Astrocyte (in vitro differentiated cells and primary cell): ENCODE data around the gene SLC5A2. TPM values are rescaled to one million over a fixed set of nuclear protein-coding genes. Genes with fewer than 3 reads are reported as not detected.
"Not testable (repeated sequence)": the region's sequence is repeated elsewhere in the genome, so short reads cannot be mapped to it uniquely, and the experiment has no call there.

Source experiments
- DNase-seq: peaks from one replicate; pipeline ENCODE4 v3.0.0-alpha.2; 2010; ENCODE audit warnings: low read depth
- FAIRE-seq: peaks from 2 replicates; lab custom pipeline; 2011; peaks lifted over from hg19 to GRCh38; lab: Jason Lieb, UNC
- H2AFZ ChIP-seq: 2 replicates; pipeline ENCODE4 v1.6.0; 2012; ENCODE audit warnings: low read depth, low read length, inconsistent platforms
- H3K27ac ChIP-seq: 2 replicates; pipeline ENCODE4 v1.5.1; 2011; ENCODE audit warnings: low read depth, low read length, inconsistent platforms
- H3K27me3 ChIP-seq: 2 replicates; pipeline ENCODE4 v1.6.0; 2011; ENCODE audit warnings: low read length, inconsistent platforms; ENCODE audit not compliant: insufficient read depth
- H3K36me3 ChIP-seq: 2 replicates; pipeline ENCODE4 v1.5.1; 2011; ENCODE audit warnings: low read length, inconsistent platforms; ENCODE audit not compliant: insufficient read depth
- H3K4me1 ChIP-seq: 2 replicates; pipeline ENCODE4 v1.5.1; 2011; ENCODE audit warnings: low read length, inconsistent platforms; ENCODE audit not compliant: insufficient read depth
- H3K4me2 ChIP-seq: 2 replicates; pipeline ENCODE4 v1.6.0; 2012; ENCODE audit warnings: low read length, inconsistent platforms
- H3K4me3 ChIP-seq: 2 replicates; pipeline ENCODE4 v1.5.1; 2011; ENCODE audit warnings: low read depth, mild to moderate bottlenecking, low read length, inconsistent platforms; ENCODE audit not compliant: insufficient read depth
- H3K79me2 ChIP-seq: 2 replicates; pipeline ENCODE4 v1.6.0; 2012; ENCODE audit warnings: mild to moderate bottlenecking, low read length, inconsistent platforms; ENCODE audit not compliant: insufficient read depth
- H3K9ac ChIP-seq: 2 replicates; pipeline ENCODE4 v1.6.0; 2012; ENCODE audit warnings: mild to moderate bottlenecking, low read length, inconsistent platforms
- H3K9me3 ChIP-seq: 2 replicates; pipeline ENCODE4 v1.5.1; 2012; ENCODE audit warnings: low read depth, mild to moderate bottlenecking, low read length, inconsistent platforms; ENCODE audit not compliant: insufficient read depth
- H4K20me1 ChIP-seq: 2 replicates; pipeline ENCODE4 v1.6.0; 2012; ENCODE audit warnings: low read length, inconsistent platforms; ENCODE audit not compliant: insufficient read depth
- H3K27ac Mint-ChIP-seq: one replicate; pipeline ENCODE4 v1.8.0; 2021; ENCODE audit warnings: mild to moderate bottlenecking, mixed read lengths; ENCODE audit not compliant: unreplicated experiment
- H3K27me3 Mint-ChIP-seq: one replicate; pipeline ENCODE4 v1.8.0; 2021; ENCODE audit warnings: low read depth, mixed read lengths; ENCODE audit not compliant: unreplicated experiment
- H3K36me3 Mint-ChIP-seq: one replicate; pipeline ENCODE4 v1.8.0; 2021; ENCODE audit warnings: low read depth, mixed read lengths; ENCODE audit not compliant: unreplicated experiment
- H3K4me1 Mint-ChIP-seq: one replicate; pipeline ENCODE4 v1.8.0; 2021; ENCODE audit warnings: low read depth, mixed read lengths; ENCODE audit not compliant: unreplicated experiment
- H3K4me3 Mint-ChIP-seq: one replicate; pipeline ENCODE4 v1.8.0; 2021; ENCODE audit warnings: mild to moderate bottlenecking, moderate library complexity, mixed read lengths; ENCODE audit not compliant: unreplicated experiment
- H3K9me3 Mint-ChIP-seq: one replicate; pipeline ENCODE4 v1.8.0; 2021; ENCODE audit warnings: mild to moderate bottlenecking, mixed read lengths; ENCODE audit not compliant: unreplicated experiment
- CTCF ChIP-seq: IDR thresholded peaks from 2 replicates; pipeline ENCODE4 v1.5.1; 2011; ENCODE audit warnings: low read depth, mild to moderate bottlenecking, inconsistent platforms, low read length, moderate library complexity; ENCODE audit not compliant: insufficient read depth
- EZH2 ChIP-seq: IDR thresholded peaks from 2 replicates; pipeline ENCODE4 v1.6.1; 2012; ENCODE audit warnings: mild to moderate bottlenecking, low read length, inconsistent platforms; ENCODE audit not compliant: insufficient read depth
- total RNA-seq: library from RNA; stranded (reverse); gene quantifications from 2 replicates; pipeline ENCODE4 v1.2.1, GENCODE V29; 2021

SLC5A2 gene
- total RNA-seq, 1 donor from 2014 or later: not detected

GRCh38 chr16:31502981-31503380, 20.1 kb downstream of the SLC5A2 start:
- H3K4me2 ChIP-seq: no peak overlapping the region
- peaks cover 15% of the 10 kb centered on the region for H4K20me1 ChIP-seq
- TF ChIP-seq CTCF (no peak), EZH2 (no peak)
- peaks cover 3% of the 10 kb centered on the region for H3K4me1 ChIP-seq
- H3K9me3 Mint-ChIP-seq: no peaks in the 10 kb centered on the region
- H3K27me3 Mint-ChIP-seq: no peaks in the 10 kb centered on the region
- FAIRE-seq (no peak), DNase-seq (peak; percentile 65)
- H3K4me3 Mint-ChIP-seq: no peak overlapping the region
- H3K36me3 Mint-ChIP-seq: peaks cover 16% of the 10 kb centered on the region
- no peak overlapping the region for H3K27ac Mint-ChIP-seq
- peaks cover 17% of the 10 kb centered on the region for H3K4me1 Mint-ChIP-seq
- no peak overlapping the region for H3K4me3 ChIP-seq
- no peak overlapping the region for H2AFZ ChIP-seq
- H3K79me2 ChIP-seq: peaks cover 26% of the 10 kb centered on the region
- H3K27ac ChIP-seq: no peak overlapping the region
- no peak overlapping the region for H3K9ac ChIP-seq
- no peaks in the 10 kb centered on the region for H3K27me3 ChIP-seq
- H3K9me3 ChIP-seq: no peaks in the 10 kb centered on the region
- H3K36me3 ChIP-seq: peaks cover 15% of the 10 kb centered on the region

GRCh38 chr16:31503555-31503954, 20.6 kb downstream of the SLC5A2 start:
- H3K27me3 ChIP-seq, H3K27ac ChIP-seq, FAIRE-seq, H3K9ac ChIP-seq, H3K36me3 ChIP-seq, DNase-seq, H2AFZ ChIP-seq, H3K27me3 Mint-ChIP-seq, H3K4me2 ChIP-seq, H3K9me3 ChIP-seq, H3K4me3 Mint-ChIP-seq, H3K4me3 ChIP-seq, H3K9me3 Mint-ChIP-seq, H3K27ac Mint-ChIP-seq, H3K4me1 ChIP-seq: not testable (repeated sequence)
- Histone ChIP-seq H3K79me2 (peaks cover 31% of the 10 kb centered on the region), H4K20me1 (peaks cover 15% of the 10 kb centered on the region)
- peaks cover 11% of the 10 kb centered on the region for H3K36me3 Mint-ChIP-seq
- peaks cover 17% of the 10 kb centered on the region for H3K4me1 Mint-ChIP-seq

- Mint-ChIP-seq H3K27me3 (no peaks in the 10 kb centered on the region), H3K36me3 (peaks cover 5% of the 10 kb centered on the region), H3K27ac (no peak overlapping the region), H3K4me3 (no peak overlapping the region), H3K9me3 (no peaks in the 10 kb centered on the region), H3K4me1 (peaks cover 22% of the 10 kb centered on the region)
- TF ChIP-seq EZH2 (no peak), CTCF (no peak)
- Histone ChIP-seq H3K27me3 (no peaks in the 10 kb centered on the region), H3K9ac (no peak overlapping the region), H3K27ac (no peak overlapping the region), H3K36me3 (peaks cover 8% of the 10 kb centered on the region), H3K79me2 (peaks cover 36% of the 10 kb centered on the region), H3K4me2 (no peak overlapping the region), H3K4me1 (peaks cover 3% of the 10 kb centered on the region), H3K9me3 (no peaks in the 10 kb centered on the region), H2AFZ (no peak overlapping the region), H3K4me3 (no peak overlapping the region), H4K20me1 (peaks cover 15% of the 10 kb centered on the region)
- DNase-seq (no peak), FAIRE-seq (no peak)
These were observed 21.2 kb downstream of the SLC5A2 start for GRCh38 chr16:31504159-31504558.
